Mesenchymal stem cell (in vitro differentiated cells and primary cell): ENCODE measurements around the gene VTN.

Source experiments
- DNase-seq: peaks from one replicate; pipeline ENCODE4 v3.0.0-alpha.2; 2013
- H2AFZ ChIP-seq: one replicate; pipeline ENCODE4 v1.6.1; 2013; ENCODE audit warnings: low read depth, mild to moderate bottlenecking, control low read depth, inconsistent platforms, low read length, moderate library complexity
- H2AK5ac ChIP-seq: 2 replicates; pipeline ENCODE4 v1.6.1; 2013; ENCODE audit warnings: low read length, moderate library complexity, mild to moderate bottlenecking, inconsistent platforms; ENCODE audit not compliant: severe bottlenecking
- H2BK120ac ChIP-seq: one replicate; pipeline ENCODE4 v1.6.1; 2013; ENCODE audit warnings: low read depth, mild to moderate bottlenecking, inconsistent platforms, low read length, moderate library complexity
- H2BK12ac ChIP-seq, 2 experiments: one replicate each; pipeline ENCODE4 v1.6.1; 2013; ENCODE audit warnings: inconsistent platforms in 2 of 2, low read length in 2 of 2, mild to moderate bottlenecking in 2 of 2, moderate library complexity in 2 of 2, control low read depth in 1 of 2
- H2BK15ac ChIP-seq: one replicate; pipeline ENCODE4 v1.6.1; 2013; ENCODE audit warnings: mild to moderate bottlenecking, low read depth, inconsistent platforms; ENCODE audit not compliant: poor library complexity, severe bottlenecking
- H2BK5ac ChIP-seq: 2 replicates; pipeline ENCODE4 v1.6.1; 2013; ENCODE audit warnings: low read depth, mild to moderate bottlenecking, low read length, control low read depth, inconsistent platforms; ENCODE audit not compliant: poor library complexity, severe bottlenecking
- H3K14ac ChIP-seq, 2 experiments: one replicate each; pipeline ENCODE4 v1.6.1; 2013; ENCODE audit warnings: inconsistent platforms in 2 of 2, low read length in 2 of 2, control low read depth in 1 of 2, mild to moderate bottlenecking in 1 of 2, moderate library complexity in 1 of 2
- H3K18ac ChIP-seq, 2 experiments: one replicate each; pipeline ENCODE4 v1.6.1; 2013; ENCODE audit warnings: inconsistent platforms in 2 of 2, low read length in 2 of 2, control low read depth in 1 of 2, low read depth in 1 of 2, mild to moderate bottlenecking in 1 of 2
- H3K23ac ChIP-seq, 2 experiments: one replicate each; pipeline ENCODE4 v1.6.1; 2013; ENCODE audit warnings: inconsistent platforms in 2 of 2, low read length in 2 of 2, mild to moderate bottlenecking in 2 of 2, moderate library complexity in 2 of 2, control low read depth in 1 of 2
- H3K27ac ChIP-seq: 2 replicates; pipeline ENCODE4 v1.5.1; 2013; ENCODE audit warnings: mild to moderate bottlenecking, moderate library complexity, low read length, control low read depth, inconsistent platforms; ENCODE audit not compliant: poor library complexity, severe bottlenecking
- H3K27me3 ChIP-seq, 2 experiments: 2 replicates each; pipeline versions ENCODE4 v1.6.1 to v1.7.0; 2013; ENCODE audit warnings: low read length in 2 of 2, mild to moderate bottlenecking in 2 of 2, moderate library complexity in 2 of 2, control low read depth in 1 of 2, inconsistent platforms in 1 of 2; ENCODE audit not compliant: control insufficient read depth in 1 of 2, insufficient read depth in 1 of 2
- H3K36me3 ChIP-seq, 2 experiments: 2 replicates each; pipeline versions ENCODE4 v1.6.1 to v1.7.0; 2013; ENCODE audit warnings: low read length in 2 of 2, control low read depth in 1 of 2, inconsistent platforms in 1 of 2, low read depth in 1 of 2, mild to moderate bottlenecking in 1 of 2; ENCODE audit not compliant: insufficient read depth in 2 of 2, control insufficient read depth in 1 of 2
- H3K4ac ChIP-seq, 2 experiments: one replicate each; pipeline ENCODE4 v1.6.1; 2013; ENCODE audit warnings: inconsistent platforms in 2 of 2, low read length in 2 of 2, mild to moderate bottlenecking in 2 of 2, moderate library complexity in 2 of 2, control low read depth in 1 of 2, low read depth in 1 of 2
- H3K4me1 ChIP-seq: 2 replicates; pipeline ENCODE4 v1.6.1; 2013; ENCODE audit warnings: low read depth, low read length, control low read depth; ENCODE audit not compliant: control insufficient read depth, insufficient read depth
- H3K4me2 ChIP-seq: 2 replicates; pipeline ENCODE4 v1.6.1; 2013; ENCODE audit warnings: low read length, mild to moderate bottlenecking, inconsistent platforms; ENCODE audit not compliant: poor library complexity, severe bottlenecking
- H3K4me3 ChIP-seq, 2 experiments: 2 replicates each; pipeline versions ENCODE4 v1.5.1 to v1.7.0; 2013; ENCODE audit warnings: low read length in 2 of 2, mild to moderate bottlenecking in 2 of 2, control low read depth in 1 of 2, low read depth in 1 of 2; ENCODE audit not compliant: insufficient read depth in 1 of 2
- H3K79me1 ChIP-seq: replicated peaks from 2 replicates; pipeline ENCODE4 v1.6.1; 2013; ENCODE audit warnings: mild to moderate bottlenecking, control low read depth, low read length, inconsistent platforms; ENCODE audit not compliant: poor library complexity, severe bottlenecking
- H3K9ac ChIP-seq: 2 replicates; pipeline ENCODE4 v1.7.0; 2013; ENCODE audit warnings: mild to moderate bottlenecking, low read length, moderate library complexity
- H3K9me3 ChIP-seq: 2 replicates; pipeline ENCODE4 v1.7.0; 2013; ENCODE audit warnings: mild to moderate bottlenecking, low read length; ENCODE audit not compliant: control insufficient read depth
- H4K8ac ChIP-seq: one replicate; pipeline ENCODE4 v1.6.1; 2013; ENCODE audit warnings: inconsistent platforms, mild to moderate bottlenecking, low read length, moderate library complexity
- H4K91ac ChIP-seq: one replicate; pipeline ENCODE4 v1.6.1; 2013; ENCODE audit warnings: mild to moderate bottlenecking, low read length, inconsistent platforms
- WGBS: methylation state at CpG from one replicate; pipeline ENCODE4 v1.1.7; 2013; ENCODE audit warnings: mixed read lengths; 5-methylcytosine and 5-hydroxymethylcytosine counted together

Gene VTN

GRCh38 chr17:28366605-28367004 lies 3.5 kb downstream of the VTN start:
- H2BK15ac ChIP-seq = no peak overlapping the region
- no peak for DNase-seq
- H4K8ac ChIP-seq = no peak overlapping the region
- H3K36me3 ChIP-seq = peaks cover 34 to 42% of the 10 kb centered on the region in 2 experiments
- peaks cover 5% of the 10 kb centered on the region for H3K79me1 ChIP-seq
- no peak overlapping the region for H3K4ac ChIP-seq
- no peak overlapping the region for H2AFZ ChIP-seq
- no CpG with 5 or more reads among the region's 1 CpG for WGBS
- no peak overlapping the region for H4K91ac ChIP-seq
- H3K4me2 ChIP-seq = no peak overlapping the region
- no peak overlapping the region for H3K27ac ChIP-seq
- no peak overlapping the region for H2BK5ac ChIP-seq
- no peak overlapping the region for H3K14ac ChIP-seq
- H3K18ac ChIP-seq = no peak overlapping the region
- H3K9me3 ChIP-seq = no peaks in the 10 kb centered on the region
- no peak overlapping the region for H3K4me3 ChIP-seq
- H3K9ac ChIP-seq = no peak overlapping the region
- H3K23ac ChIP-seq = no peak overlapping the region
- no peak overlapping the region for H2AK5ac ChIP-seq
- H3K4me1 ChIP-seq = peaks cover 8% of the 10 kb centered on the region
- H2BK120ac ChIP-seq = no peak overlapping the region
- no peak overlapping the region for H2BK12ac ChIP-seq
- no peaks in the 10 kb centered on the region for H3K27me3 ChIP-seq

DNA sequence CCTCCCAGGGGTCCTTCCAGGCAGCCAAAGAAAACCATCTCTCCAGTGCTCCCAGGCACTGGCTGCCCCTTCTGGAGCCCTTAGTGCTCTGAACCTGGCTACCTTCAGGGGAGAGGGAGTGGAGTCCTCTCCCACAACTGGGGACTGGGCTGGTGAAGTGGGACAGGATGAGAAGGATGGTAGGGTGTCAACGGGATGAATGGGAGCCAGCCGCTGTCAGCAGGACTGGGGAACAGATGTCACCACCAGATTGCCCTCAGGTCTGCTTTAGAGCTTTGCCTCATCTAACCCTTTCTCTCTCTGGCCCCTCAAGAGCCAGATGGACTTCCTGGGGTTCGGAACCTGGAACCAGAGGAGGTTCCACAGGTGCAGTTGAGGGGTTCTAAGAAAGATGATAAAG lies 4.6 kb downstream of the VTN start:
- H4K8ac ChIP-seq = no peak overlapping the region
- no peaks in the 10 kb centered on the region for H3K9me3 ChIP-seq
- H3K9ac ChIP-seq = no peak overlapping the region
- H3K23ac ChIP-seq = no peak overlapping the region
- H2AFZ ChIP-seq = no peak overlapping the region
- H2AK5ac ChIP-seq = no peak overlapping the region
- WGBS = 100% methylated on average over 2 of the region's 3 CpGs
- no peak overlapping the region for H2BK15ac ChIP-seq
- no peak overlapping the region for H3K14ac ChIP-seq
- no peak overlapping the region for H3K4me2 ChIP-seq
- no peak overlapping the region for H3K4ac ChIP-seq
- no peaks in the 10 kb centered on the region for H3K27me3 ChIP-seq
- no peak overlapping the region for H3K27ac ChIP-seq
- peaks cover 13% of the 10 kb centered on the region for H3K79me1 ChIP-seq
- peaks cover 45 to 49% of the 10 kb centered on the region in 2 experiments for H3K36me3 ChIP-seq
- H2BK120ac ChIP-seq = no peak overlapping the region
- H3K4me1 ChIP-seq = peaks cover 3% of the 10 kb centered on the region
- no peak overlapping the region for H4K91ac ChIP-seq
- no peak overlapping the region for H3K18ac ChIP-seq
- H2BK5ac ChIP-seq = no peak overlapping the region
- no peak overlapping the region for H3K4me3 ChIP-seq
- no peak overlapping the region for H2BK12ac ChIP-seq
- no peak for DNase-seq

- H3K23ac ChIP-seq = no peak within 1 kb of the TSS
- H2AFZ ChIP-seq = no peak within 1 kb of the TSS
- no peak within 1 kb of the TSS for H3K18ac ChIP-seq
- no peak within 1 kb of the TSS for H3K14ac ChIP-seq
- H3K36me3 ChIP-seq = peaks cover 52 to 56% of the 10 kb centered on the region in 2 experiments
- H3K27ac ChIP-seq = no peak within 1 kb of the TSS
- H3K4me2 ChIP-seq = no peak within 1 kb of the TSS
- no peaks in the 10 kb centered on the region for H3K9me3 ChIP-seq
- H3K27me3 ChIP-seq = no peaks in the 10 kb centered on the region
- peaks cover 19% of the 10 kb centered on the region for H3K79me1 ChIP-seq
- no peak within 1 kb of the TSS for H2BK5ac ChIP-seq
- H3K4me1 ChIP-seq = no peaks in the 10 kb centered on the region
- H3K4me3 ChIP-seq = no peak within 1 kb of the TSS
- DNase-seq = no peak
- H3K9ac ChIP-seq = no peak within 1 kb of the TSS
- no peak within 1 kb of the TSS for H3K4ac ChIP-seq
- H2BK12ac ChIP-seq = no peak within 1 kb of the TSS
- no peak within 1 kb of the TSS for H2BK120ac ChIP-seq
- no peak within 1 kb of the TSS for H2AK5ac ChIP-seq
- no peak within 1 kb of the TSS for H4K8ac ChIP-seq
- H4K91ac ChIP-seq = no peak within 1 kb of the TSS
- 95% methylated on average over 10 of the region's 13 CpGs for WGBS
- no peak within 1 kb of the TSS for H2BK15ac ChIP-seq
Observed at GRCh38 chr17:28364665-28365363, 5.3 kb downstream of the VTN start, which contains the start of gene SEBOX. SEBOX (minus strand) TSS chr17:28365199; CDS start chr17:28365151, 48 bp downstream.

DNA sequence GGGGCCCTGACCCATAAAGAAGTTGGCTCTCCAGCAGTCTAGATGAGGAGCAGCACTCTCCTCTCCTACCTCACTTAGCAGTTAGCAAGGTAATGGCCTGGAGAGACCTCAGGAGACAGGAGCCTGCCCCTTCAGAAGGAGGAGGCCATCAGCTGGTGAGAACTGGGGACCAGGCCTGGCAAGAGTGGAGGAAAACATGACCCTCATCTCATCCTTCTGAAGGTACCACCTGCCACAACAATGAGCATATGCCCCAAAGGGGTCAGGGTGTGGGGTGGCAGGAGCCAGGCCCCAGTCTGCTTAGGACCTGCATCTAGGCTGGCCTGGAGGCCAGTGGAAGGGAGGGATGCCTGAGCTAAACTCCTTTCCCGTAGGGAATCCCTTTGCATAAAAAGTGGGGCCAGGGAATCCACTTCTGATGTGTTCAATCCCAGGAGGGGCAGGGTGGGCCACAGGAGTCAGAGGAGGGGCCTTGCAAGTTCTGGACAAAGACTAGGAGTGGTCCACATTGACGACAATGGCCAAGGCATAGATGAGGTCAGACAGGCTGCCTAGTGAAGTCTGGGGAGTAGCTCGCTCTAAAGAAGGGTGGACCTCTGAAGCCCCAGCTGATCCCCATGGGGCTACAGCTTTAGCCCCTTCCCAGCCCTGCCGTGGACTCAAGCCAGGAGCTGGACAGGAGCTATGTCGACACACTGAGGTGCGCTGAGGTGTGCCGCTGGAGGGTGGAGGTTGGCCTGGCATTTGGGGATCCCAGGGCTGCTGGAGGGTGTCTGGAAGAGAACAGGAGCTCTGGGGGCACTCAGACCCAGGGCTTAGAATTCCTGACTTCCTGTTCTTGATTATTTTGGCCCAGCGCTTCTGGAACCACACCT lies 6.1 kb downstream of the VTN start:
- no peak overlapping the region for H3K4me2 ChIP-seq
- H3K4me1 ChIP-seq = no peaks in the 10 kb centered on the region
- no peak overlapping the region for H3K18ac ChIP-seq
- peaks cover 24% of the 10 kb centered on the region for H3K79me1 ChIP-seq
- H3K4ac ChIP-seq = no peak overlapping the region
- H2AFZ ChIP-seq = no peak overlapping the region
- no peak overlapping the region for H2AK5ac ChIP-seq
- H2BK15ac ChIP-seq = no peak overlapping the region
- H3K4me3 ChIP-seq = no peak overlapping the region
- no peak overlapping the region for H4K91ac ChIP-seq
- H3K9me3 ChIP-seq = no peaks in the 10 kb centered on the region
- no peak overlapping the region for H3K14ac ChIP-seq
- H3K23ac ChIP-seq = no peak overlapping the region
- H3K27ac ChIP-seq = no peak overlapping the region
- DNase-seq = no peak
- no peak overlapping the region for H2BK12ac ChIP-seq
- no peak overlapping the region for H3K9ac ChIP-seq
- no peaks in the 10 kb centered on the region for H3K27me3 ChIP-seq
- no peak overlapping the region for H2BK120ac ChIP-seq
- no peak overlapping the region for H2BK5ac ChIP-seq
- WGBS = 98% methylated on average over 8 of the region's 8 CpGs
- no peak overlapping the region for H4K8ac ChIP-seq
- peaks cover 58 to 61% of the 10 kb centered on the region in 2 experiments for H3K36me3 ChIP-seq
